SK-N-SH (cell line): ENCODE measurements around the gene NMBR. TPM values are rescaled to one million over a fixed set of nuclear protein-coding genes. Genes with fewer than 3 reads are reported as not detected.

Source experiments
- CTCF ChIA-PET: fragments of 300-600, 350-600 bp; formaldehyde crosslinking; extraction: SDS; loops from one replicate; lab custom pipeline; 2021; lab: Yijun Ruan, JAX
- POLR2A ChIA-PET: fragments of 350-600 bp; sonication (Branson Sonifier 250); formaldehyde crosslinking; extraction: SDS; loops from one replicate; lab custom pipeline; 2020; ENCODE audit warnings: antibody characterized with exemption, inconsistent platforms; lab: Yijun Ruan, JAX
- DNase-seq: peaks from one replicate; pipeline ENCODE4 v3.0.0; 2012
- H2AFZ ChIP-seq: fragments of 200-600 bp; sonication (generic); 2 replicates; pipeline ENCODE4 v1.8.1; 2016; ENCODE audit warnings: antibody characterized with exemption, mild to moderate bottlenecking, low read depth
- H3F3A ChIP-seq: fragments of 200-600 bp; sonication (generic); replicated peaks from 2 replicates; pipeline ENCODE3; 2016; ENCODE audit warnings: antibody characterized with exemption, mild to moderate bottlenecking; ENCODE audit not compliant: insufficient read depth
- H3K27ac ChIP-seq, 2 experiments: fragments of 200-500 bp in 1 of 2; fragments of 200-600 bp in 1 of 2; sonication (Bioruptor generic) in 1 of 2; sonication (generic), shearing (Covaris generic) in 1 of 2; 2 replicates each; pipeline versions ENCODE4 v1.5.1 to v1.6.1; 2014 to 2016; ENCODE audit warnings: low read depth in 2 of 2, inconsistent platforms in 1 of 2, low read length in 1 of 2, mild to moderate bottlenecking in 1 of 2, mixed read lengths in 1 of 2
- H3K27me3 ChIP-seq: fragments of 200-600 bp; sonication (generic), shearing (Covaris generic); 2 replicates; pipeline ENCODE4 v1.6.1; 2016; ENCODE audit warnings: mixed run types; ENCODE audit not compliant: insufficient read depth
- H3K36me3 ChIP-seq, 2 experiments: fragments of 200-500 bp in 1 of 2; fragments of 200-600 bp in 1 of 2; sonication (Bioruptor generic) in 1 of 2; sonication (generic) in 1 of 2; replicated peaks in 1 of 2; 2 replicates each; pipeline versions ENCODE3 to v1.5.1; 2014 to 2016; ENCODE audit warnings: low read length in 1 of 2, mild to moderate bottlenecking in 1 of 2; ENCODE audit not compliant: insufficient read depth in 2 of 2, control insufficient read depth in 1 of 2
- H3K4me1 ChIP-seq, 2 experiments: fragments of 200-500 bp in 1 of 2; fragments of 200-600 bp in 1 of 2; sonication (Bioruptor generic) in 1 of 2; sonication (generic), shearing (Covaris generic) in 1 of 2; 2 replicates each; pipeline versions ENCODE4 v1.5.1 to v1.6.1; 2014 to 2016; ENCODE audit warnings: low read depth in 1 of 2, low read length in 1 of 2, mixed run types in 1 of 2; ENCODE audit not compliant: insufficient read depth in 2 of 2, control insufficient read depth in 1 of 2
- H3K4me2 ChIP-seq: fragments of 200-600 bp; sonication (generic), shearing (Covaris generic); 2 replicates; pipeline ENCODE4 v1.6.1; 2017; ENCODE audit warnings: mixed run types
- H3K4me3 ChIP-seq, 2 experiments: fragments of 200-500 bp in 1 of 2; fragments of 200-600 bp in 1 of 2; sonication (Bioruptor generic) in 1 of 2; sonication (generic), shearing (Covaris generic) in 1 of 2; 2 replicates each; pipeline versions ENCODE4 v1.5.1 to v1.8.1; 2014 to 2016; ENCODE audit warnings: low read depth in 2 of 2, inconsistent platforms in 1 of 2, low read length in 1 of 2, mild to moderate bottlenecking in 1 of 2, mixed read lengths in 1 of 2, moderate library complexity in 1 of 2
- H3K79me2 ChIP-seq: fragments of 200-600 bp; sonication (generic); 2 replicates; pipeline ENCODE4 v1.8.1; 2017; ENCODE audit warnings: mild to moderate bottlenecking; ENCODE audit not compliant: insufficient read depth
- H3K9ac ChIP-seq: fragments of 200-600 bp; sonication (generic); 2 replicates; pipeline ENCODE4 v1.6.1; 2017; ENCODE audit warnings: mixed run types
- H3K9me2 ChIP-seq: fragments of 200-600 bp; sonication (generic); 2 replicates; pipeline ENCODE4 v1.6.1; 2017; ENCODE audit warnings: mixed run types
- H3K9me3 ChIP-seq: fragments of 200-600 bp; sonication (generic); 2 replicates; pipeline ENCODE4 v1.6.1; 2017; ENCODE audit warnings: mixed run types, mild to moderate bottlenecking, moderate library complexity
- H4K20me1 ChIP-seq: fragments of 200-600 bp; sonication (generic); 2 replicates; pipeline ENCODE4 v1.6.1; 2017; ENCODE audit warnings: mild to moderate bottlenecking, mixed run types; ENCODE audit not compliant: insufficient read depth
- CHD2 ChIP-seq: fragments of 150-350 bp; IDR thresholded peaks from 2 replicates; pipeline ENCODE4 v1.6.1; 2018; ENCODE audit warnings: low read length; ENCODE audit not compliant: partially characterized antibody
- ELF1 ChIP-seq: IDR thresholded peaks from 2 replicates; pipeline ENCODE4 v1.4.0; 2012
- EP300 ChIP-seq, 2 experiments: IDR thresholded peaks; 2 replicates each; pipeline versions ENCODE4 v1.4.0 to v1.6.1; 2012; ENCODE audit warnings: borderline replicate concordance in 1 of 2, low read depth in 1 of 2, low read length in 1 of 2
- FOSL2 ChIP-seq: IDR thresholded peaks from 2 replicates; pipeline ENCODE4 v1.4.0; 2012; ENCODE audit warnings: low read depth, mild to moderate bottlenecking, moderate library complexity, borderline replicate concordance
- FOXJ3 ChIP-seq: sonication (generic); formaldehyde crosslinking; IDR thresholded peaks from 2 replicates; pipeline ENCODE4 v1.5.1; 2020; ENCODE audit warnings: mild to moderate bottlenecking, missing genetic modification reagents
- FOXM1 ChIP-seq: IDR thresholded peaks from 2 replicates; pipeline ENCODE4 v1.4.0; 2012; ENCODE audit warnings: low read depth, mild to moderate bottlenecking
- JUND ChIP-seq: IDR thresholded peaks from 2 replicates; pipeline ENCODE4 v1.4.0; 2012
- MXI1 ChIP-seq: IDR thresholded peaks from 2 replicates; pipeline ENCODE4 v1.6.1; 2012; ENCODE audit warnings: mild to moderate bottlenecking, low read depth, low read length, improper control_type of control experiment
- NRF1 ChIP-seq: IDR thresholded peaks from 2 replicates; pipeline ENCODE4 v1.6.1; 2012; ENCODE audit warnings: low read depth, mild to moderate bottlenecking, low read length
- POLR2AphosphoS5 ChIP-seq: IDR thresholded peaks from 2 replicates; pipeline ENCODE4 v1.6.1; 2012; ENCODE audit warnings: low read depth, low read length
- RFX5 ChIP-seq: IDR thresholded peaks from 2 replicates; pipeline ENCODE4 v1.6.1; 2012; ENCODE audit warnings: mild to moderate bottlenecking, improper control_type of control experiment, low read length
- SIN3A ChIP-seq: IDR thresholded peaks from 2 replicates; pipeline ENCODE4 v1.6.1; 2012; ENCODE audit warnings: low read depth, mild to moderate bottlenecking, low read length, moderate library complexity, borderline replicate concordance
- SMC3 ChIP-seq: IDR thresholded peaks from 2 replicates; pipeline ENCODE4 v1.6.1; 2012; ENCODE audit warnings: low read depth, low read length, improper control_type of control experiment
- TEAD4 ChIP-seq: IDR thresholded peaks from 2 replicates; pipeline ENCODE4 v1.4.0; 2012; ENCODE audit warnings: mild to moderate bottlenecking, borderline replicate concordance; ENCODE audit not compliant: insufficient read depth
- YY1 ChIP-seq: IDR thresholded peaks from 2 replicates; pipeline ENCODE4 v1.4.0; 2012; ENCODE audit warnings: low read depth, mild to moderate bottlenecking
- WGBS: methylation state at CpG from one replicate; pipeline ENCODE4 v1.1.6; 2017; ENCODE audit warnings: low lambda C conversion rate; 5-methylcytosine and 5-hydroxymethylcytosine counted together
- polyA plus RNA-seq, 3 experiments: library from polyadenylated mRNA; depleted of rRNA; stranded (reverse); fragments of >200 nt; gene quantifications; 2 replicates each; pipeline ENCODE4 v1.2.3, GENCODE V29; 2012
- TF ChIP-seq, protein P1 (sequence below): IDR thresholded peaks from 2 replicates; pipeline ENCODE4 v1.4.0; 2012; ENCODE audit warnings: low read depth
- TF ChIP-seq, protein P2 (sequence below): IDR thresholded peaks from 2 replicates; pipeline ENCODE4 v1.4.0; 2012; ENCODE audit warnings: low read depth, borderline replicate concordance
- TF ChIP-seq, protein P3 (sequence below): IDR thresholded peaks from 2 replicates; pipeline ENCODE4 v1.6.1; 2012; ENCODE audit warnings: mild to moderate bottlenecking, low read depth, low read length, moderate library complexity
- TF ChIP-seq, protein P4 (sequence below): IDR thresholded peaks from 2 replicates; pipeline ENCODE4; 2012

Gene NMBR
- polyA plus RNA-seq, 1 of the 3 experiments (the other 2 are of a cell fraction), result not detected

DNA sequence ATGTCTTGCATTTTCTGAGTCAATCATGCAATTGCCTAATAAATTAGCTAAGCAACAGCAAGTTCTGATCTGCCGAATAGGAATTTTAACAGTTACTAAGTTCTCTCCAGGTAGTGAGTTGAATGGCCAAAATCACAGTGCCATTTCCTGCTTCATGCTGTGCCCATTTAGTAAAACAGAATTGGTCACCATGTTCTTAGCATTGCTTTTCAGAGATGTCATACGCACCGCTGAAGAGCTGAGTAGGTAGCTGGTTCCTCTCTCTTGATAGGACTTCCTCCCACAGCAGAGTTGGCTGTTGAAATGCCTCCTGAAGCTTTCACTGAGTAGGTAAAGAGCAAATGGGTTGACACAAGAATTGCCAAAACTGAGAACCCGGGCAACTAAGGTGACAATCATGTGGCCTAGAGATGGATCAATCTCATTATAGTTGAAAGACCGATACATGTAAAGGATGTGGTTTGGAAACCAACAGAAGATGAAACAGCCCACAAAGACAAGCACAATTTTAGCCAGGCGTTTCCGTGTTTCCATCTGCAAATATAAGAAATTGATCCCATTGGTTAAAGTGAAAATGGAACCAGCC lies 71.3 kb downstream of the NMBR start:
- H3F3A ChIP-seq, result no peaks in the 10 kb centered on the region
- H3K9ac ChIP-seq, result no peak overlapping the region
- H3K79me2 ChIP-seq, result no peaks in the 10 kb centered on the region
- no peaks in the 10 kb centered on the region for H3K4me1 ChIP-seq
- H3K4me3 ChIP-seq, result no peak overlapping the region
- 16% methylated on average over 7 of the region's 7 CpGs for WGBS
- H3K4me2 ChIP-seq, result no peak overlapping the region
- no peak overlapping the region for H3K27ac ChIP-seq
- no peaks in the 10 kb centered on the region for H3K9me3 ChIP-seq
- POLR2A ChIA-PET, result no interaction called here
- no peaks in the 10 kb centered on the region for H3K9me2 ChIP-seq
- CTCF ChIA-PET, result no interaction called here
- no peak for DNase-seq
- no peaks in the 10 kb centered on the region for H4K20me1 ChIP-seq
- no peaks in the 10 kb centered on the region; the same call in 1 of the 2 replicates for H3K27me3 ChIP-seq
- no peaks in the 10 kb centered on the region for H3K36me3 ChIP-seq
- TF ChIP-seq, protein P1, sequence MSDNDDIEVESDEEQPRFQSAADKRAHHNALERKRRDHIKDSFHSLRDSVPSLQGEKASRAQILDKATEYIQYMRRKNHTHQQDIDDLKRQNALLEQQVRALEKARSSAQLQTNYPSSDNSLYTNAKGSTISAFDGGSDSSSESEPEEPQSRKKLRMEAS, result no peak
- TF ChIP-seq POLR2AphosphoS5 (no peak), SMC3 (no peak), FOSL2 (no peak), NRF1 (no peak), JUND (no peak), FOXM1 (no peak), EP300 (IDR thresholded peaks at IDR 0.05; ENCODE audit: borderline replicate concordance in 1 of 2, low read depth in 1 of 2, low read length in 1 of 2) (no peak), FOXJ3 (no peak), CHD2 (no peak), YY1 (no peak), ELF1 (no peak), MXI1 (no peak), TEAD4 (no peak), RFX5 (no peak), SIN3A (no peak)
- TF ChIP-seq, protein P2, sequence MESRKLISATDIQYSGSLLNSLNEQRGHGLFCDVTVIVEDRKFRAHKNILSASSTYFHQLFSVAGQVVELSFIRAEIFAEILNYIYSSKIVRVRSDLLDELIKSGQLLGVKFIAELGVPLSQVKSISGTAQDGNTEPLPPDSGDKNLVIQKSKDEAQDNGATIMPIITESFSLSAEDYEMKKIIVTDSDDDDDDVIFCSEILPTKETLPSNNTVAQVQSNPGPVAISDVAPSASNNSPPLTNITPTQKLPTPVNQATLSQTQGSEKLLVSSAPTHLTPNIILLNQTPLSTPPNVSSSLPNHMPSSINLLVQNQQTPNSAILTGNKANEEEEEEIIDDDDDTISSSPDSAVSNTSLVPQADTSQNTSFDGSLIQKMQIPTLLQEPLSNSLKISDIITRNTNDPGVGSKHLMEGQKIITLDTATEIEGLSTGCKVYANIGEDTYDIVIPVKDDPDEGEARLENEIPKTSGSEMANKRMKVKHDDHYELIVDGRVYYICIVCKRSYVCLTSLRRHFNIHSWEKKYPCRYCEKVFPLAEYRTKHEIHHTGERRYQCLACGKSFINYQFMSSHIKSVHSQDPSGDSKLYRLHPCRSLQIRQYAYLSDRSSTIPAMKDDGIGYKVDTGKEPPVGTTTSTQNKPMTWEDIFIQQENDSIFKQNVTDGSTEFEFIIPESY, result no peak
- TF ChIP-seq, protein P3, sequence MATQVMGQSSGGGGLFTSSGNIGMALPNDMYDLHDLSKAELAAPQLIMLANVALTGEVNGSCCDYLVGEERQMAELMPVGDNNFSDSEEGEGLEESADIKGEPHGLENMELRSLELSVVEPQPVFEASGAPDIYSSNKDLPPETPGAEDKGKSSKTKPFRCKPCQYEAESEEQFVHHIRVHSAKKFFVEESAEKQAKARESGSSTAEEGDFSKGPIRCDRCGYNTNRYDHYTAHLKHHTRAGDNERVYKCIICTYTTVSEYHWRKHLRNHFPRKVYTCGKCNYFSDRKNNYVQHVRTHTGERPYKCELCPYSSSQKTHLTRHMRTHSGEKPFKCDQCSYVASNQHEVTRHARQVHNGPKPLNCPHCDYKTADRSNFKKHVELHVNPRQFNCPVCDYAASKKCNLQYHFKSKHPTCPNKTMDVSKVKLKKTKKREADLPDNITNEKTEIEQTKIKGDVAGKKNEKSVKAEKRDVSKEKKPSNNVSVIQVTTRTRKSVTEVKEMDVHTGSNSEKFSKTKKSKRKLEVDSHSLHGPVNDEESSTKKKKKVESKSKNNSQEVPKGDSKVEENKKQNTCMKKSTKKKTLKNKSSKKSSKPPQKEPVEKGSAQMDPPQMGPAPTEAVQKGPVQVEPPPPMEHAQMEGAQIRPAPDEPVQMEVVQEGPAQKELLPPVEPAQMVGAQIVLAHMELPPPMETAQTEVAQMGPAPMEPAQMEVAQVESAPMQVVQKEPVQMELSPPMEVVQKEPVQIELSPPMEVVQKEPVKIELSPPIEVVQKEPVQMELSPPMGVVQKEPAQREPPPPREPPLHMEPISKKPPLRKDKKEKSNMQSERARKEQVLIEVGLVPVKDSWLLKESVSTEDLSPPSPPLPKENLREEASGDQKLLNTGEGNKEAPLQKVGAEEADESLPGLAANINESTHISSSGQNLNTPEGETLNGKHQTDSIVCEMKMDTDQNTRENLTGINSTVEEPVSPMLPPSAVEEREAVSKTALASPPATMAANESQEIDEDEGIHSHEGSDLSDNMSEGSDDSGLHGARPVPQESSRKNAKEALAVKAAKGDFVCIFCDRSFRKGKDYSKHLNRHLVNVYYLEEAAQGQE, result no peak
- TF ChIP-seq, protein P4, sequence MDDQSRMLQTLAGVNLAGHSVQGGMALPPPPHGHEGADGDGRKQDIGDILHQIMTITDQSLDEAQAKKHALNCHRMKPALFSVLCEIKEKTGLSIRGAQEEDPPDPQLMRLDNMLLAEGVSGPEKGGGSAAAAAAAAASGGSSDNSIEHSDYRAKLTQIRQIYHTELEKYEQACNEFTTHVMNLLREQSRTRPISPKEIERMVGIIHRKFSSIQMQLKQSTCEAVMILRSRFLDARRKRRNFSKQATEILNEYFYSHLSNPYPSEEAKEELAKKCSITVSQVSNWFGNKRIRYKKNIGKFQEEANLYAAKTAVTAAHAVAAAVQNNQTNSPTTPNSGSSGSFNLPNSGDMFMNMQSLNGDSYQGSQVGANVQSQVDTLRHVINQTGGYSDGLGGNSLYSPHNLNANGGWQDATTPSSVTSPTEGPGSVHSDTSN, result no peak
- H2AFZ ChIP-seq, result no peak overlapping the region
